HG03354 (cell line): ENCODE results near the gene ERC1.
A peak's percentile ranks its signal among the peaks of the same experiment; 100 is the strongest.
"Not testable (repeated sequence)": the region's sequence is repeated elsewhere in the genome, so short reads cannot be mapped to it uniquely, and the experiment has no call there.

Experiments used
- ATAC-seq: cut with Tn5 transposase; IDR thresholded peaks from one replicate; pipeline ENCODE4 v1.9.1; 2021; ENCODE audit warnings: mild to moderate bottlenecking; ENCODE audit not compliant: unreplicated experiment, poor library complexity, severe bottlenecking

ERC1 gene

GRCh38 chr12:981176-981828 lies 9.7 kb upstream of the ERC1 start:
- peak; percentile 57 for ATAC-seq

- ATAC-seq: no peak
Observed at GRCh38 chr12:981961-982360, 9.1 kb upstream of the ERC1 start.

GRCh38 chr12:988646-989045 lies 2.4 kb upstream of the ERC1 start:
- no peak for ATAC-seq

GRCh38 chr12:989051-989450 lies 2.0 kb upstream of the ERC1 start:
- no peak for ATAC-seq

- ATAC-seq: peak; percentile 26
Observed at GRCh38 chr12:989751-990660, 1.0 kb upstream of the ERC1 start.

GRCh38 chr12:991350-992333 lies 619 bp downstream of the ERC1 start:
- peak; percentile 54 for ATAC-seq

- no peak for ATAC-seq
Observed at GRCh38 chr12:992647-993046, 1.6 kb downstream of the ERC1 start.

GRCh38 chr12:996881-997280 lies 5.9 kb downstream of the ERC1 start:
- no peak for ATAC-seq

- ATAC-seq: no peak
Observed at GRCh38 chr12:997505-997904, 6.5 kb downstream of the ERC1 start.

- peak; percentile 79 for ATAC-seq
Observed at GRCh38 chr12:998020-998874, 7.2 kb downstream of the ERC1 start.

GRCh38 chr12:999736-1000135 lies 8.7 kb downstream of the ERC1 start:
- not testable (repeated sequence) for ATAC-seq

- ATAC-seq: no peak
Observed at GRCh38 chr12:1001507-1001906, 10.5 kb downstream of the ERC1 start.

GRCh38 chr12:1003600-1004271 lies 12.7 kb downstream of the ERC1 start:
- no peak for ATAC-seq

- no peak for ATAC-seq
Observed at GRCh38 chr12:1006255-1006654, 15.2 kb downstream of the ERC1 start.

- no peak for ATAC-seq
Observed at GRCh38 chr12:1007276-1007675, 16.3 kb downstream of the ERC1 start.

- ATAC-seq: no peak
Observed at GRCh38 chr12:1007994-1008393, 17.0 kb downstream of the ERC1 start.

GRCh38 chr12:1011091-1011490 lies 20.1 kb downstream of the ERC1 start:
- no peak for ATAC-seq

GRCh38 chr12:1013618-1014489 lies 22.8 kb downstream of the ERC1 start:
- ATAC-seq: no peak
